ENCODE data around the gene LIN52.

Gene LIN52

DNA sequence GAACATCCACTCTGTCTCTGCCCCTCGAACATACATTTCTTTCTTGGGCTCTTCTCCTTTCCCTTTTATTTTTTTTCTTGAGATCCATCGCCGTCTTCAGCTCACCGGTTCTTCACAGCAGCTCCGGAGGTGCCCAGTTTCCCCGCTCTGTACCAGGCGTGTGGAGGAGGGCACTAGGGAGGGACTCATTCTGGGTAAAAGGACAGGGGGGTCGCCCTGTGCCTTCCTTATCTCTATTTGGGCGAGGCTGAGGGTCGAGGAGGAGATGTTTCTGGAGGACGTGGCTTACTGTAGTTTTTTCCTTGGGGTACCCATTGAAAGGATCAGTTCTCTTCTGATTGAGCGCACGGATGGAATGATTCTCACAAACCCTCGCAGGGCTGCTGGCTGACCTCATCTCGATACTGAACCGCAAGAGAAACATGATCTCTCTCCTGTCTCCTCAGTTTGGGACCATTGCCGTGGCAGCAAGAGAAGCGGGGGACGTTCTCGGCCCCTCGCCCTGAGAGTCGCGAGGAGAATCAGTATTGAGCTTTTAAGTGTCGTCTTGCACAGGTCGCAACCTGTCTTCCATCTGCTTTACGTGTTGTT lies 386 bp downstream of the LIN52 start:
- DNase-seq: peak; percentile 71
- no peaks in the 10 kb centered on the region for H3K36me3 ChIP-seq (ENCODE audit: control insufficient read depth, insufficient read depth, low read length)
- peak overlapping the region; percentile 87 for H3K56ac ChIP-seq (ENCODE audit: low read length)
- no peak overlapping the region for H2BK15ac ChIP-seq (replicated peaks; ENCODE audit: low read depth)
- no peak overlapping the region for H3K23ac ChIP-seq (ENCODE audit: low read length)
- no peak overlapping the region for H4K8ac ChIP-seq (ENCODE audit: low read depth, low read length)
- no peak overlapping the region for H2BK5ac ChIP-seq (ENCODE audit: low read length)
- H4K5ac ChIP-seq (ENCODE audit: low read length): no peak overlapping the region
- peaks cover 3% of the 10 kb centered on the region for H3K79me2 ChIP-seq (ENCODE audit: control insufficient read depth, insufficient read depth, low read length)
- H3K27me3 ChIP-seq (ENCODE audit: insufficient read depth, low read length, poor library complexity): no peaks in the 10 kb centered on the region
- peaks cover 5% of the 10 kb centered on the region for H3K4me1 ChIP-seq (ENCODE audit: control insufficient read depth, low read depth, low read length)
- peak overlapping the region; percentile 82 for H3K9ac ChIP-seq (ENCODE audit: low read length)
- H3K79me1 ChIP-seq (ENCODE audit: low read length): no peaks in the 10 kb centered on the region
- no CpG with 5 or more reads among the region's 26 CpGs for WGBS (ENCODE audit: extremely low coverage, insufficient coverage, low lambda C conversion rate)
- peak overlapping the region; percentile 34 for H3K18ac ChIP-seq (ENCODE audit: low read length)
- H3K4me3 ChIP-seq (ENCODE audit: low read length): peak overlapping the region; percentile 82
- no peak overlapping the region for H2AK5ac ChIP-seq (ENCODE audit: low read length)
- H3K4me2 ChIP-seq (ENCODE audit: low read length): peak overlapping the region; percentile 58
- no peak overlapping the region for H3K4ac ChIP-seq (ENCODE audit: low read depth, low read length)
- H3K27ac ChIP-seq (ENCODE audit: low read depth, low read length): no peak overlapping the region
- H2BK120ac ChIP-seq (ENCODE audit: low read depth, low read length): no peak overlapping the region

DNA sequence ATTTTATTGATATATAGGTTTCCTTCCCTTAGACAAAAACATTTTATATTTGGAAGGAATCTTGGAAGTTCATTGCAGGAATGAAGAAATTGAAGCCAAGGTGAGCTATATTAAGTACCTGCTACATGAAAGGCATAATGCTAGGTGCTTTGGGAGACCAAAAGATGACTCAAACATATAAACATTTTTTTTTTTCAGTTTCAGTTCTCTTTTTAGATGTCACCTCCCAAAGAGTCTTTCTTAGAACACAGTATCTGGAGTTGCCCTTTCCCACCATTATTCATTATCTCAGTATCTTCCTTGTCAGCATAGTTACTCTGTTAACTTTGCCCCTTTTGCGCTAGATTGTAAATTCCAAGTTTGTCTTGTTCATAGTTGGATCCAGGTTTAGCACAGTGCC lies 1.1 kb downstream of the LIN52 start:
- Histone ChIP-seq H2BK5ac (ENCODE audit: low read length) (no peak overlapping the region), H3K27me3 (ENCODE audit: insufficient read depth, low read length, poor library complexity) (no peaks in the 10 kb centered on the region), H2BK120ac (ENCODE audit: low read depth, low read length) (no peak overlapping the region), H4K5ac (ENCODE audit: low read length) (no peak overlapping the region), H3K27ac (ENCODE audit: low read depth, low read length) (no peak overlapping the region), H3K18ac (ENCODE audit: low read length) (no peak overlapping the region), H4K8ac (ENCODE audit: low read depth, low read length) (no peak overlapping the region), H3K9ac (ENCODE audit: low read length) (no peak overlapping the region), H3K56ac (ENCODE audit: low read length) (no peak overlapping the region), H3K4me3 (ENCODE audit: low read length) (no peak overlapping the region), H2AK5ac (ENCODE audit: low read length) (no peak overlapping the region), H3K36me3 (ENCODE audit: control insufficient read depth, insufficient read depth, low read length) (no peaks in the 10 kb centered on the region), H3K4ac (ENCODE audit: low read depth, low read length) (no peak overlapping the region), H3K79me2 (ENCODE audit: control insufficient read depth, insufficient read depth, low read length) (peaks cover 3% of the 10 kb centered on the region), H3K23ac (ENCODE audit: low read length) (no peak overlapping the region), H2BK15ac (replicated peaks; ENCODE audit: low read depth) (no peak overlapping the region), H3K4me2 (ENCODE audit: low read length) (no peak overlapping the region), H3K79me1 (ENCODE audit: low read length) (no peaks in the 10 kb centered on the region), H3K4me1 (ENCODE audit: control insufficient read depth, low read depth, low read length) (peaks cover 5% of the 10 kb centered on the region)
- DNase-seq: no peak
- no CpG with 5 or more reads among the region's 1 CpG for WGBS (ENCODE audit: extremely low coverage, insufficient coverage, low lambda C conversion rate)

- no peak overlapping the region for H4K5ac ChIP-seq (ENCODE audit: low read length)
- no peak overlapping the region for H3K56ac ChIP-seq (ENCODE audit: low read length)
- H2BK15ac ChIP-seq (replicated peaks; ENCODE audit: low read depth): no peak overlapping the region
- no peaks in the 10 kb centered on the region for H3K79me1 ChIP-seq (ENCODE audit: low read length)
- H2BK120ac ChIP-seq (ENCODE audit: low read depth, low read length): no peak overlapping the region
- H3K4me3 ChIP-seq (ENCODE audit: low read length): no peak overlapping the region
- H2AK5ac ChIP-seq (ENCODE audit: low read length): no peak overlapping the region
- no peak overlapping the region for H4K8ac ChIP-seq (ENCODE audit: low read depth, low read length)
- H3K4me2 ChIP-seq (ENCODE audit: low read length): no peak overlapping the region
- H3K18ac ChIP-seq (ENCODE audit: low read length): no peak overlapping the region
- no peaks in the 10 kb centered on the region for H3K27me3 ChIP-seq (ENCODE audit: insufficient read depth, low read length, poor library complexity)
- no peak overlapping the region for H3K9ac ChIP-seq (ENCODE audit: low read length)
- no peak overlapping the region for H3K23ac ChIP-seq (ENCODE audit: low read length)
- DNase-seq: no peak
- peaks cover 3% of the 10 kb centered on the region for H3K79me2 ChIP-seq (ENCODE audit: control insufficient read depth, insufficient read depth, low read length)
- H3K4ac ChIP-seq (ENCODE audit: low read depth, low read length): no peak overlapping the region
- no peak overlapping the region for H2BK5ac ChIP-seq (ENCODE audit: low read length)
- no CpG with 5 or more reads among the region's 8 CpGs for WGBS (ENCODE audit: extremely low coverage, insufficient coverage, low lambda C conversion rate)
- no peaks in the 10 kb centered on the region for H3K36me3 ChIP-seq (ENCODE audit: control insufficient read depth, insufficient read depth, low read length)
- H3K27ac ChIP-seq (ENCODE audit: low read depth, low read length): no peak overlapping the region
- H3K4me1 ChIP-seq (ENCODE audit: control insufficient read depth, low read depth, low read length): no peaks in the 10 kb centered on the region
Observed at GRCh38 chr14:74089251-74090020, 4.7 kb downstream of the LIN52 start.

- Histone ChIP-seq H3K4me2 (ENCODE audit: low read length) (no peak overlapping the region), H3K27me3 (ENCODE audit: insufficient read depth, low read length, poor library complexity) (no peaks in the 10 kb centered on the region), H3K36me3 (ENCODE audit: control insufficient read depth, insufficient read depth, low read length) (no peaks in the 10 kb centered on the region), H2AK5ac (ENCODE audit: low read length) (no peak overlapping the region), H3K9ac (ENCODE audit: low read length) (no peak overlapping the region), H4K8ac (ENCODE audit: low read depth, low read length) (no peak overlapping the region), H3K23ac (ENCODE audit: low read length) (no peak overlapping the region), H3K79me1 (ENCODE audit: low read length) (no peaks in the 10 kb centered on the region), H2BK5ac (ENCODE audit: low read length) (no peak overlapping the region), H3K4me1 (ENCODE audit: control insufficient read depth, low read depth, low read length) (no peaks in the 10 kb centered on the region), H3K27ac (ENCODE audit: low read depth, low read length) (no peak overlapping the region), H3K18ac (ENCODE audit: low read length) (no peak overlapping the region), H3K79me2 (ENCODE audit: control insufficient read depth, insufficient read depth, low read length) (no peaks in the 10 kb centered on the region), H2BK15ac (replicated peaks; ENCODE audit: low read depth) (no peak overlapping the region), H2BK120ac (ENCODE audit: low read depth, low read length) (no peak overlapping the region), H3K4me3 (ENCODE audit: low read length) (no peak overlapping the region), H3K56ac (ENCODE audit: low read length) (no peak overlapping the region), H3K4ac (ENCODE audit: low read depth, low read length) (no peak overlapping the region), H4K5ac (ENCODE audit: low read length) (no peak overlapping the region)
- DNase-seq: no peak
- no CpG with 5 or more reads among the region's 2 CpGs for WGBS (ENCODE audit: extremely low coverage, insufficient coverage, low lambda C conversion rate)
Observed at GRCh38 chr14:74105381-74105780, 20.6 kb downstream of the LIN52 start.

DNA sequence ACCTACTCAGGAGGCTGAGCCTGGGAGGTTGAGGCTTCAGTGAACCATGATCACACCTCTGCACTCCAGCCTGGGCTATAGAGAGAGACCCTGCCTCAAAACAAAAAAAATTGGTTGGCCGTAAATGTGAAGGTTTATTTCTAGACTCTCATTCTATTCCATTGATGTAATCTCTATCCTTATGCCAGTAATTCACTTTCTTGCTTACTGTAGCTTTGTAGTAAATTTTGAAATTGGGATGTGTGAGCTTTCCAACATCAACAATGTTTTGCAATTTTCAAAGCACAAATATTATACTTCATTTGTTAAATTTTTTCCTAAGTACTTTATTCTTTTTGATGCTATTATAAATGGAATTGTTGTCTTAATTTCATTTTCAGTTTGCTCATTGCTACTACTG lies 24.6 kb downstream of the LIN52 start:
- no peaks in the 10 kb centered on the region for H3K79me1 ChIP-seq (ENCODE audit: low read length)
- DNase-seq: no peak
- H3K27ac ChIP-seq (ENCODE audit: low read depth, low read length): no peak overlapping the region
- no peaks in the 10 kb centered on the region for H3K36me3 ChIP-seq (ENCODE audit: control insufficient read depth, insufficient read depth, low read length)
- H2BK5ac ChIP-seq (ENCODE audit: low read length): no peak overlapping the region
- no peak overlapping the region for H3K4me2 ChIP-seq (ENCODE audit: low read length)
- no peak overlapping the region for H2AK5ac ChIP-seq (ENCODE audit: low read length)
- H3K4me3 ChIP-seq (ENCODE audit: low read length): no peak overlapping the region
- no peak overlapping the region for H4K8ac ChIP-seq (ENCODE audit: low read depth, low read length)
- no peak overlapping the region for H2BK15ac ChIP-seq (replicated peaks; ENCODE audit: low read depth)
- no peaks in the 10 kb centered on the region for H3K79me2 ChIP-seq (ENCODE audit: control insufficient read depth, insufficient read depth, low read length)
- no peak overlapping the region for H3K56ac ChIP-seq (ENCODE audit: low read length)
- no peak overlapping the region for H2BK120ac ChIP-seq (ENCODE audit: low read depth, low read length)
- no peak overlapping the region for H3K9ac ChIP-seq (ENCODE audit: low read length)
- H3K23ac ChIP-seq (ENCODE audit: low read length): no peak overlapping the region
- no CpG with 5 or more reads among the region's 1 CpG for WGBS (ENCODE audit: extremely low coverage, insufficient coverage, low lambda C conversion rate)
- H3K4ac ChIP-seq (ENCODE audit: low read depth, low read length): no peak overlapping the region
- no peaks in the 10 kb centered on the region for H3K4me1 ChIP-seq (ENCODE audit: control insufficient read depth, low read depth, low read length)
- no peak overlapping the region for H3K18ac ChIP-seq (ENCODE audit: low read length)
- H3K27me3 ChIP-seq (ENCODE audit: insufficient read depth, low read length, poor library complexity): no peaks in the 10 kb centered on the region
- no peak overlapping the region for H4K5ac ChIP-seq (ENCODE audit: low read length)
